ENCODE measurements around the gene FAM20C. TPM values are rescaled to one million over a fixed set of nuclear protein-coding genes. Genes with fewer than 3 reads are reported as not detected.
"Not testable (repeated sequence)": the region's sequence is repeated elsewhere in the genome, so short reads cannot be mapped to it uniquely, and the experiment has no call there.

FAM20C gene
- polyA plus RNA-seq, 1 experiment, result 32.5 TPM

DNA sequence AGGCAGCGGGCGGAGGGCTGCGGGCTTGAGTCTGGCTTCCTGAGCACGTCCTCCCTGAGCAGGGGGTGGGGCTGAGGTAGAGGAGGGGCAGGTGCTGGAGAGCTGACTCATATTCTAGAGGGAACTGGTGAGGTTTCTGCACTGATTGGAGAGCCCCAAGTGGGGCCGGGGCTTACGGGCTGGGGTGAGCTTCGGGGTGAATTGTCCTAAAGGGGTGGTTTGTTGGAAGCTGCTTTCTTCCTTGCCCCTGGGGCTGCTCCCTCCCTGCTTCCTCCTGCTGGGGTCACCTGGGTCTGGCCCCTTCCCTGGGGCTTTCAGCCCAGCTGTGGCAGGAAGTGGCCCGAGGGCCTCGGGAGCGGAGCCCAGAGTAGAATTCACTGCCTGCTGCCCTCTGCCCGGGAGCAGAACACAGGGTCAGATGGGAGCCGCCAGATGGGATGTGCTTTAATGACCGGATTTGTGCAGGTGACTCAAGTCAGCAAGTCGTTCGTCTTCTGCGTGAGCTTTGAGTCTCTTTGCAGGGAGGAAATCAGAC is 48.6 kb downstream of the FAM20C start:
- H3K4me3 ChIP-seq (ENCODE audit: low read depth, low read length), result no peak overlapping the region
- TF ChIP-seq, protein P1, sequence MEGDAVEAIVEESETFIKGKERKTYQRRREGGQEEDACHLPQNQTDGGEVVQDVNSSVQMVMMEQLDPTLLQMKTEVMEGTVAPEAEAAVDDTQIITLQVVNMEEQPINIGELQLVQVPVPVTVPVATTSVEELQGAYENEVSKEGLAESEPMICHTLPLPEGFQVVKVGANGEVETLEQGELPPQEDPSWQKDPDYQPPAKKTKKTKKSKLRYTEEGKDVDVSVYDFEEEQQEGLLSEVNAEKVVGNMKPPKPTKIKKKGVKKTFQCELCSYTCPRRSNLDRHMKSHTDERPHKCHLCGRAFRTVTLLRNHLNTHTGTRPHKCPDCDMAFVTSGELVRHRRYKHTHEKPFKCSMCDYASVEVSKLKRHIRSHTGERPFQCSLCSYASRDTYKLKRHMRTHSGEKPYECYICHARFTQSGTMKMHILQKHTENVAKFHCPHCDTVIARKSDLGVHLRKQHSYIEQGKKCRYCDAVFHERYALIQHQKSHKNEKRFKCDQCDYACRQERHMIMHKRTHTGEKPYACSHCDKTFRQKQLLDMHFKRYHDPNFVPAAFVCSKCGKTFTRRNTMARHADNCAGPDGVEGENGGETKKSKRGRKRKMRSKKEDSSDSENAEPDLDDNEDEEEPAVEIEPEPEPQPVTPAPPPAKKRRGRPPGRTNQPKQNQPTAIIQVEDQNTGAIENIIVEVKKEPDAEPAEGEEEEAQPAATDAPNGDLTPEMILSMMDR (IDR thresholded peaks at IDR 0.05; ENCODE audit: insufficient read depth, low read depth, low read length), result no peak
- ChIA-PET POLR2A (no interaction called here), CTCF (interaction anchor here (0.7 kb wide), 1 partner anchor 11 kb away, joined by 3 read pairs; no protein-coding TSS in a partner anchor)
- DNase-seq (ENCODE audit: low read depth), result no peak
- no peaks in the 10 kb centered on the region for H3K27me3 ChIP-seq (ENCODE audit: control insufficient read depth, insufficient read depth, low read length)
- H3K36me3 ChIP-seq (ENCODE audit: control insufficient read depth, insufficient read depth, low read length), result peaks cover 8% of the 10 kb centered on the region

DNA sequence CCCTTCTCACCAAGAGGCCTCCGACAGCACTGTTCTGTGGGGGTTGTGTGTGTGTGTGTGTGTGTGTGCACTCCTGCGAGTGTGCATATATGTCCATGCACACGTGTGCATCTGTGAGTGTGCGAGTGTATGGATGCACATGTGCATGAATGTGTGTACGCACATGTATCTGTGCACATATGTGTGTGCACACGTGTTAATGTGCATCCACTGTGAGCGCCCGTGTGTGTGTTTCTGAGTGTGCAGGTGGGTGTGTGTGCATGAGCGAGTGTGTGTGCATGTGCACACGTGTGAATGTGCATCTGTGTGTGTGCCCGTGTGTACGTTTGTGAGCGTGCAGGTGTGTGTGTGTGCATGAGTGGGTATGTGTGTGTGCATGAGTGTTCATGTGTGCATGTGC is 49.1 kb downstream of the FAM20C start:
- no peak for DNase-seq (ENCODE audit: low read depth)
- Histone ChIP-seq H3K4me3 (ENCODE audit: low read depth, low read length) (no peak overlapping the region), H3K27me3 (ENCODE audit: control insufficient read depth, insufficient read depth, low read length) (no peaks in the 10 kb centered on the region), H3K36me3 (ENCODE audit: control insufficient read depth, insufficient read depth, low read length) (peaks cover 8% of the 10 kb centered on the region)
- ChIA-PET CTCF (no interaction called here), POLR2A (no interaction called here)
- TF ChIP-seq, protein P1 (IDR thresholded peaks at IDR 0.05; ENCODE audit: insufficient read depth, low read depth, low read length), result no peak

DNA sequence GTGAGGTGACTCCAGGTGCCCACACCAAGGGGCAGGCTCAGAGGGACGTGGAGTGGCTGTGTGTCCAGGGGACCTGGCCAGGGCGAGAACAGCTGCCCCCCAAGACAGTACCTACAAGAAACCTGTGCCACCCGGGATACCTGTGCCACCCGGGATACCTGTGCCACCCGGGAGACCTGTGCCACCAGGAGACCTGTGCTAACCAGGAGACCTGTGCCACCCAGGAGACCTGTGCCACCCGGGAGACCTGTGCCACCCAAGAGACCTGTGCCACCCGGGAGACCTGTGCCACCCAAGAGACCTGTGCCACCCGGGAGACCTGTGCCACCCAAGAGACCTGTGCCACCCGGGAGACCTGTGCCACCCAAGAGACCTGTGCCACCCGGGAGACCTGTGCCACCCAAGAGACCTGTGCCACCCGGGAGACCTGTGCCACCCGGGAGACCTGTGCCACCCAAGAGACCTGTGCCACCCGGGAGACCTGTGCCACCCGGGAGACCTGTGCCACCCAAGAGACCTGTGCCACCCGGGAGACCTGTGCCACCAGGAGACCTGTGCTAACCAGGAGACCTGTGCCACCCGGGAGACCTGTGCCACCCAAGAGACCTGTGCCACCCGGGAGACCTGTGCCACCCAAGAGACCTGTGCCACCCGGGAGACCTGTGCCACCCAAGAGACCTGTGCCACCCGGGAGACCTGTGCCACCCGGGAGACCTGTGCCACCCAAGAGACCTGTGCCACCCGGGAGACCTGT is 50.6 kb downstream of the FAM20C start:
- H3K4me3 ChIP-seq (ENCODE audit: low read depth, low read length); POLR2A ChIA-PET; DNase-seq (ENCODE audit: low read depth); H3K27me3 ChIP-seq (ENCODE audit: control insufficient read depth, insufficient read depth, low read length); CTCF ChIA-PET: not testable (repeated sequence)
- peaks cover 21% of the 10 kb centered on the region for H3K36me3 ChIP-seq (ENCODE audit: control insufficient read depth, insufficient read depth, low read length)

DNA sequence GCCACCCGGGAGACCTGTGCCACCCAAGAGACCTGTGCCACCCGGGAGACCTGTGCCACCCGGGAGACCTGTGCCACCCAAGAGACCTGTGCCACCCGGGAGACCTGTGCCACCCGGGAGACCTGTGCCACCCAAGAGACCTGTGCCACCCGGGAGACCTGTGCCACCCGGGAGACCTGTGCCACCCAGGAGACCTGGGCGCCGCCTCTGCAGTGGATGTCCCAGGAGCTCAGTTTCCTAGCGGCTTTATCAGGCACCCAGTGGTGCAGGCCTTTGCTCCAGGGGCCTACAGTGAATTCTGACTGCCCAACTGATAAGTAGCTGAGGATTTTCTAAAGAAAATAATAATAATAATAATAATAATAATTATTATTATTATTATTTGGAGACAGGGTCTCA is 51.2 kb downstream of the FAM20C start:
- H3K27me3 ChIP-seq (ENCODE audit: control insufficient read depth, insufficient read depth, low read length); DNase-seq (ENCODE audit: low read depth); POLR2A ChIA-PET; H3K4me3 ChIP-seq (ENCODE audit: low read depth, low read length): not testable (repeated sequence)
- H3K36me3 ChIP-seq (ENCODE audit: control insufficient read depth, insufficient read depth, low read length), result peaks cover 22% of the 10 kb centered on the region
- CTCF ChIA-PET, result interaction anchor here (1.1 kb wide), 1 partner anchor 13 kb away, joined by 3 read pairs; no protein-coding TSS in a partner anchor

DNA sequence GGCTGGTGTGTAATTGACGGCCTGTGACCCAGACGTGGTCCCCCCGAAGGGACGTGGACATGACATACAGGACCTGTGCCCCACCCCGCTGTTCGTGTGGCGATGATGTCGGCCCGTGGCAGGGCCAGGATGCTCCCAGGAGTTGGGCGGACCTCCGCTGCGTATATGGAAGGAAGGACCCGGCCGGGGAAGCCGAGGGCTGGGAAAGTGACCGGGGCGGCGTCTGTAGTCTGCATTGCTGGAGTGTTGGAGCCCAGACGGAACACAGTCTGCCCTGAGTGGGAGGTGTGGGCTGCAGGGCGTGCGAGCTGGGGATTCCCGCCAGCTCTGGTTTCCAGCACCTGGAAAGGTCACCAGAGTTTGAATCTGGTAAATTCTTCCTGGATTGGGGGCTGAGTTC is 52.6 kb downstream of the FAM20C start:
- TF ChIP-seq, protein P1 (IDR thresholded peaks at IDR 0.05; ENCODE audit: insufficient read depth, low read depth, low read length), result no peak
- H3K36me3 ChIP-seq (ENCODE audit: control insufficient read depth, insufficient read depth, low read length), result peaks cover 28% of the 10 kb centered on the region
- no peak overlapping the region for H3K4me3 ChIP-seq (ENCODE audit: low read depth, low read length)
- no peak for DNase-seq (ENCODE audit: low read depth)
- CTCF ChIA-PET, result no interaction called here
- H3K27me3 ChIP-seq (ENCODE audit: control insufficient read depth, insufficient read depth, low read length), result no peaks in the 10 kb centered on the region
- POLR2A ChIA-PET, result no interaction called here

DNA sequence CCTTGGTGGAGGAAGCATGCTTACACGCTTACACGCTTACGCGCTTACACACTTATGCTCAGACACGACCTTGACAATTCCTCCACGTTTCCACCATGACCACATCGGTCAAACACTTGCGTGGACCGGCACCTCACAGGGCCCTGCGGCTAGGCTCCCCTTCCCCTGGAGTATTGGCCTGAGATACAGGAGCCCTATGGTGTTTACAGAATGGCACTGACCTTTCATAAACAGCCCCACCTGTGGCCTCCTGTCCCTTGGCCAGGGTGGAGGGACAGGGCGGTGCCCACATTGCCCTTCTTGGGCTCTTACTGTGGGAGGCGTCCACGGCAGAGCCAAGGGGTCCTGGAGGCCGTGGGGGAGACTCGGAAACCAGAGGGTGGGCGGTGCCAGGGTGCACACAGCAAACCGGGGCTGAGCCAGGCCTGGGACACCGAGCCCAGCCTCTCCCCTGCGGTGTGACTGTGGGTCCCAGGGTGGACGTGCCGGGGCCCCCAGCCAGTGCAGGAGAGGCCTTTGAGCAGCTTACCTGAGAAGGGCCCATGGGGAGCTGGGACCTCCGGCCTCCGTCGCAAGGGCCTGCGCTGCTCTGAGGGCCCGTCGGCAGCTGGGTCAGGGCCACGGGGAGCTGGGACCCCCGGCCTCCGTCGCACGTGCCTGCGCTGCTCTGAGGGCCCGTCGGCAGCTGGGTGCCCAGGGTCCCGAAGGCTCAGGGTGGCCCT is 53.4 kb downstream of the FAM20C start:
- Histone ChIP-seq H3K27me3 (ENCODE audit: control insufficient read depth, insufficient read depth, low read length) (no peaks in the 10 kb centered on the region), H3K4me3 (ENCODE audit: low read depth, low read length) (no peak overlapping the region), H3K36me3 (ENCODE audit: control insufficient read depth, insufficient read depth, low read length) (peaks cover 34% of the 10 kb centered on the region)
- CTCF ChIA-PET, result no interaction called here
- DNase-seq (ENCODE audit: low read depth), result no peak
- POLR2A ChIA-PET, result no interaction called here
- TF ChIP-seq, protein P1 (IDR thresholded peaks at IDR 0.05; ENCODE audit: insufficient read depth, low read depth, low read length), result no peak

Measured in BJ (cell line).